ENCODE data around the gene EFCAB12.
"Not testable (repeated sequence)": the region's sequence is repeated elsewhere in the genome, so short reads cannot be mapped to it uniquely, and the experiment has no call there.

The EFCAB12 gene

DNA sequence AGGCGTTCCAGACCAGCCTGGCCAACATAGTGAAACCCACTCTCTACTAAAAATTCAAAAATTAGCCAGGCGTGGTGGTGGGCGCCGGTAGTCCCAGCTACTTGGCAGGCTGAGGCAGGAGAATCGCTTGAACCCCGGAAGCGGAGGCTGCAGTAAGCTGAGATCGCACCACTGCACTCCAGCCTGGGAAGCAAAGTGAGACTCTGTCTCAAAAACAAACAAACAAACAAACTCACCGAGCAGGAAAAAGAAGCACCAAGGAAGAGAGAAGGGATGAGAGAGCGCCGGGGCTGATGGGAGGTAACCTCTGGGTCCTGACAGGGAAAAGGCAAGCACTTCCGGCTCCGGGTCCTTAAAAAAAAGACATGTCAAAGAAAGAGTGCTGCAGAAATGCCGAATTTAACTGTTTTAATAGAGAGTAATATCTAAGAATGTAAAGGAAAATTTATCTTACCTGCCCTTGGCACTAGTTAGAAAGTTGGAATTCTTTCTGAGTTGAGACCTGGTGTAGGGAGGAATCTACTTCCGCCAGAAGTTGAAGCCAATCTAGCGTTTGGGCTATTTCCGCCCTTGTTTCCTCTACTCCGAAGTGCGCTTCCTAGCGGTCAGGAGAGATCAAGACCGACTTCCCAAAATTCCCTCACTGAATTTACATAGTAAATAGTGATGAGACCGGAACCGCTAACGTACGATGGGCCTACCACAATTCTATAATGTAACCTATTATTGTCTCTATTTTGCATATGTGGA, 29.1 kb downstream of the EFCAB12 start:
- Histone ChIP-seq H3K9me3 (ENCODE audit: low read length) (no peaks in the 10 kb centered on the region), H3K27ac (ENCODE audit: low read depth, low read length, poor library complexity, severe bottlenecking) (peak overlapping the region; percentile 58), H2AFZ (ENCODE audit: low read length) (peak overlapping the region; percentile 79), H3F3A (ENCODE audit: insufficient read depth, low read length) (no peaks in the 10 kb centered on the region), H3K79me2 (ENCODE audit: insufficient read depth, low read length) (peaks cover 31% of the 10 kb centered on the region), H3K4me2 (ENCODE audit: low read length) (peak overlapping the region; percentile 97), H3K4me3 (ENCODE audit: low read depth, low read length, poor library complexity, severe bottlenecking) (peak overlapping the region; percentile 90), H3K36me3 (ENCODE audit: insufficient read depth, low read length) (peaks cover 26% of the 10 kb centered on the region; the same call in 1 of the 2 replicates), H3K9ac (ENCODE audit: low read length) (peak overlapping the region; percentile 89), H4K20me1 (ENCODE audit: insufficient read depth, low read length) (no peaks in the 10 kb centered on the region), H3K27me3 (ENCODE audit: insufficient read depth, low read length) (no peaks in the 10 kb centered on the region), H3K9me2 (ENCODE audit: low read depth, low read length) (no peaks in the 10 kb centered on the region), H3K4me1 (ENCODE audit: insufficient read depth, low read length, severe bottlenecking) (peaks cover 24% of the 10 kb centered on the region)
- TF ChIP-seq EZH2 (IDR thresholded peaks at IDR 0.05; ENCODE audit: borderline replicate concordance, low read length), result no peak
- TF ChIP-seq CTCF (IDR thresholded peaks at IDR 0.05; ENCODE audit: low read length), result peak; percentile 99

DNA sequence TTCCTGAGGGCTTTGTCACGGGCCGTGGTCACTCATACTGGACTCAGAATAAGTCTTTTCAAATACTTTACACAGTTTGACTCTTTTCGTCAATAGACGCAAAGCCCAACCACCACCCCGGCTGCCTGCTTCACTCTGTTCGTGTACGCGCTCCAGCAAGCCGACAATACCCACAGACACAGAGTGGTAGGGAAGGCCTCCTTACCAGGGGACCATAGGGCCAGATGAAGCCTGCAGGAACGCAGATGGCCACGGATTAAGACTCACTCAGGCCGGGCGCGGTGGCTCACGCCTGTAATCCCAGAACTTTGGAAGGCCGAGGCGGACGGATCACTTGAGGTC, 29.7 kb downstream of the EFCAB12 start:
- no peak overlapping the region for H2AFZ ChIP-seq (ENCODE audit: low read length)
- peaks cover 24% of the 10 kb centered on the region for H3K4me1 ChIP-seq (ENCODE audit: insufficient read depth, low read length, severe bottlenecking)

DNA sequence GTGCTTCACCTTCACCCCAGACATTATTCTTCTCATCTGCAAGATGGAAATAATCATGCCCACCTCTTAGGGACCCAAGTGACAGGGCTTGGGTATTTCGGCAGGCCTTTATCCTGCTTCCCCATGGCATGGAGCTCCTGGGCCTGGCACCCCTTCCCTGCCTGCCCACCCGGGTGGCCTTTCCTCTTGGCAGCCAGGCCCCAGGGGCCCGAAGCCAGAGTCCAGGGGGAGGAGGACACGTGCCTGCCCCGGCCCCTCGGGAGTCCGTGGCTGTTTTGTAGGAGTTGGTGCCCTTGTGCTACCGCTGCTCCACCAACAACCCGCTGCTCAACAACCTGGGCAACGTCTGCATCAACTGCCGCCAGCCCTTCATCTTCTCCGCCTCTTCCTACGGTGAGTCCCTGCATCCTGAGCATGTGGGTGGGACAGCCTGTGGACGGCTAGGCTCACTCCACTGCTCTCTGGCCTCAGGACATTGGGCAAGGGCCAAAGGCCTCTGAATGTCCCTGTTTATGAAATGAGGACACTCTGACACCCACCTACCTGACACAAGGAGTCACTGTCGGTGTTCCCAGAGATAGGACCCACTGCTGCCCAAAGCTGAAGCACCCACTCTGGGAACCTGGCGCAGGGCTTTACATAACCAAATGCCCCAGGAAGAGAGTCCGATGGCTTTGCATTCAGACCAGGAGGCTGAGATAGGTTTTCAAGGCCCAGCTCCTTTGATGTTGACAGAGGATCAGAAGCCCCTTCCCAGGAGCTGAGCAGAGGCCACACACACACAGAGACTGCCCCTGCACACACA, 34.5 kb downstream of the EFCAB12 start:
- not testable (repeated sequence) for H3K9me2 ChIP-seq (ENCODE audit: low read depth, low read length); H3F3A ChIP-seq (ENCODE audit: insufficient read depth, low read length); H3K9me3 ChIP-seq (ENCODE audit: low read length); H3K27me3 ChIP-seq (ENCODE audit: insufficient read depth, low read length); H3K4me3 ChIP-seq (ENCODE audit: low read depth, low read length, poor library complexity, severe bottlenecking); H3K4me2 ChIP-seq (ENCODE audit: low read length); H2AFZ ChIP-seq (ENCODE audit: low read length); H4K20me1 ChIP-seq (ENCODE audit: insufficient read depth, low read length); H3K9ac ChIP-seq (ENCODE audit: low read length); H3K27ac ChIP-seq (ENCODE audit: low read depth, low read length, poor library complexity, severe bottlenecking)
- Histone ChIP-seq H3K79me2 (ENCODE audit: insufficient read depth, low read length) (peaks cover 29% of the 10 kb centered on the region), H3K36me3 (ENCODE audit: insufficient read depth, low read length) (peaks cover 68% of the 10 kb centered on the region), H3K4me1 (ENCODE audit: insufficient read depth, low read length, severe bottlenecking) (peaks cover 16% of the 10 kb centered on the region)

More for the DNA sequence above, 29.7 kb downstream of the EFCAB12 start:
- Histone ChIP-seq H3K9ac (ENCODE audit: low read length) (peak overlapping the region; percentile 89), H3K79me2 (ENCODE audit: insufficient read depth, low read length) (peaks cover 31% of the 10 kb centered on the region), H3K9me2 (ENCODE audit: low read depth, low read length) (no peaks in the 10 kb centered on the region), H4K20me1 (ENCODE audit: insufficient read depth, low read length) (no peaks in the 10 kb centered on the region), H3K9me3 (ENCODE audit: low read length) (no peaks in the 10 kb centered on the region), H3K4me3 (ENCODE audit: low read depth, low read length, poor library complexity, severe bottlenecking) (peak overlapping the region; percentile 90), H3K36me3 (ENCODE audit: insufficient read depth, low read length) (peaks cover 28% of the 10 kb centered on the region), H3K4me2 (ENCODE audit: low read length) (peak overlapping the region; percentile 97), H3K27me3 (ENCODE audit: insufficient read depth, low read length) (no peaks in the 10 kb centered on the region), H3K27ac (ENCODE audit: low read depth, low read length, poor library complexity, severe bottlenecking) (peak overlapping the region; percentile 58), H3F3A (ENCODE audit: insufficient read depth, low read length) (no peaks in the 10 kb centered on the region)
- TF ChIP-seq EZH2 (IDR thresholded peaks at IDR 0.05; ENCODE audit: borderline replicate concordance, low read length) (no peak), CTCF (IDR thresholded peaks at IDR 0.05; ENCODE audit: low read length) (no peak)
